ENCODE data around the gene DDRGK1.
A peak's percentile ranks its signal among the peaks of the same experiment; 100 is the strongest.
"Not testable (repeated sequence)": the region's sequence is repeated elsewhere in the genome, so short reads cannot be mapped to it uniquely, and the experiment has no call there.

The DDRGK1 gene

DNA sequence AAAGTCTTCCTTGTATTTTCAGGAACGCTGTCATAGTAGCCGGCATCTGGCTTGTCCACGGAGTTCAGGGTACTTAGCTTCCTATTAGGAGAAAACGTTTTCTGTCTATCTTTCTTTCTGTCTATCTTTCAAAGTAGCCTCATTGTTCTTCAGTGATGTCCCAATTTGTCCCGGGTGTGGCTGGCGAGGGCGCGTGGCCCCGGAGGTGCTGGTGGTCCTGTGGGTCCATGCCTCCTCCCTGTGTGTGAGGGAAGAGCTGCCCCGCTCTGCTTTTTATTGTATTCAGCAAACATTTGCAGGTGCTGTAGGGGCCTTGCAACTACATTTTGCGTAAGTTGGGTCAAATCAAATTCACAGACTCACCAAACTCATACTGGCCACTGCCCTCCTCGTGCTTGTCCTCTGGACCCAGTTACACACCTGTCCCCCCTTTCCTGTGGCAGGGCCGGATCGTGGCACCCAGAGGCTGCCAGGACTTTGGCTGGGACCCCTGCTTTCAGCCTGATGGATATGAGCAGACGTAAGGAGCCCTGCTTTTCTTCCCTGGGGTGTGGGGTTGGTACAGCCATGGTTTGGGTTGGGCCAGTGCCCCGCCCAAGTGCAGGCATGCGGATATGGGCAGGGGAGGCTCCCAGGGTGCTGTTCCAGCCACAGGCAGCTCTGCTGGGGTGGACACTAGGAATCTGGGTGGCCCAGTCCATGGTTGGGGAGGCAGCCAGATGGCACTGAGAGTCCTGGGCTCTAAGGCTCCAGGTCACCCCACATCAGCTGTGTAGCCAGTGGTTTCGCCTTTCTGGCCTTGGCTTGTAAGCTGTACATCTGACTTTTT, 17.1 kb upstream of the DDRGK1 start:
- H3K4me3 ChIP-seq (ENCODE audit: low read depth, low read length) = no peak overlapping the region
- no peak for TF ChIP-seq CTCF (IDR thresholded peaks at IDR 0.05; ENCODE audit: low read depth, low read length)
- in situ Hi-C loops (cut with HindIII; ENCODE audit: low sequenced_read_pairs) = no loop called here
- no peak for DNase-seq (ENCODE audit: low read depth, low spot score)

- TF ChIP-seq CTCF (IDR thresholded peaks at IDR 0.05; ENCODE audit: low read depth, low read length) = peak; percentile 89
- no peak overlapping the region for H3K4me3 ChIP-seq (ENCODE audit: low read depth, low read length)
- DNase-seq (ENCODE audit: low read depth, low spot score) = peak; percentile 10
- in situ Hi-C loops (cut with HindIII; ENCODE audit: low sequenced_read_pairs) = no loop called here
These were observed 14.0 kb upstream of the DDRGK1 start for GRCh38 chr20:3218307-3218988.

- DNase-seq (ENCODE audit: low read depth, low spot score); H3K4me3 ChIP-seq (ENCODE audit: low read depth, low read length); in situ Hi-C loops (cut with HindIII; ENCODE audit: low sequenced_read_pairs): not testable (repeated sequence)
These were observed 11.0 kb upstream of the DDRGK1 start for GRCh38 chr20:3215359-3215917.

GRCh38 chr20:3213226-3213625, 8.7 kb upstream of the DDRGK1 start:
- no peak for TF ChIP-seq CTCF (IDR thresholded peaks at IDR 0.05; ENCODE audit: low read depth, low read length)
- no peak overlapping the region for H3K4me3 ChIP-seq (ENCODE audit: low read depth, low read length)
- no peak for DNase-seq (ENCODE audit: low read depth, low spot score)
- in situ Hi-C loops (cut with HindIII; ENCODE audit: low sequenced_read_pairs) = no loop called here

- no peak for TF ChIP-seq CTCF (IDR thresholded peaks at IDR 0.05; ENCODE audit: low read depth, low read length)
- peak overlapping the region; percentile 86 for H3K4me3 ChIP-seq (ENCODE audit: low read depth, low read length)
- no peak for DNase-seq (ENCODE audit: low read depth, low spot score)
- in situ Hi-C loops (cut with HindIII; ENCODE audit: low sequenced_read_pairs) = no loop called here
These were observed 5.9 kb upstream of the DDRGK1 start for GRCh38 chr20:3210346-3210745.

- TF ChIP-seq CTCF (IDR thresholded peaks at IDR 0.05; ENCODE audit: low read depth, low read length) = no peak
- in situ Hi-C loops (cut with HindIII; ENCODE audit: low sequenced_read_pairs) = no loop called here
- peak; percentile 6 for DNase-seq (ENCODE audit: low read depth, low spot score)
- peak overlapping the region; percentile 86 for H3K4me3 ChIP-seq (ENCODE audit: low read depth, low read length)
These were observed 5.5 kb upstream of the DDRGK1 start for GRCh38 chr20:3209946-3210317.
